NT2/D1 (cell line): Measurements from ENCODE around the gene IP6K1.
A peak's percentile ranks its signal among the peaks of the same experiment; 100 is the strongest.

Experiments
- DNase-seq: peaks from one replicate; pipeline ENCODE4 v3.0.0-alpha.2; 2011; ENCODE audit warnings: low read depth, low spot score
- H3K27me3 ChIP-seq: 2 replicates; pipeline ENCODE4 v1.6.0; 2011; ENCODE audit warnings: mild to moderate bottlenecking; ENCODE audit not compliant: insufficient read length, insufficient read depth
- H3K36me3 ChIP-seq: 2 replicates; pipeline ENCODE4 v1.6.1; 2011; ENCODE audit warnings: mild to moderate bottlenecking, low read length, mixed read lengths; ENCODE audit not compliant: insufficient read depth, insufficient read length
- H3K4me1 ChIP-seq: 2 replicates; pipeline ENCODE4 v1.5.1; 2011; ENCODE audit not compliant: insufficient read depth, insufficient read length
- H3K4me3 ChIP-seq: 2 replicates; pipeline ENCODE4 v1.5.1; 2011; ENCODE audit warnings: low read depth; ENCODE audit not compliant: insufficient read length
- H3K9ac ChIP-seq: 2 replicates; pipeline ENCODE4 v1.6.0; 2011; ENCODE audit warnings: low read depth; ENCODE audit not compliant: insufficient read length
- H3K9me3 ChIP-seq: 2 replicates; pipeline ENCODE4 v1.5.1; 2011; ENCODE audit warnings: mild to moderate bottlenecking, low read length; ENCODE audit not compliant: insufficient read depth
- SUZ12 ChIP-seq: IDR thresholded peaks from 2 replicates; pipeline ENCODE4 v1.6.1; 2011; ENCODE audit not compliant: insufficient read length, insufficient read depth; ENCODE audit errors: extremely low read depth
- YY1 ChIP-seq: IDR thresholded peaks from 2 replicates; pipeline ENCODE4 v1.6.1; 2011; ENCODE audit not compliant: insufficient read length, insufficient read depth
- ZNF274 ChIP-seq: IDR thresholded peaks from 2 replicates; pipeline ENCODE4 v1.6.1; 2011; ENCODE audit warnings: mild to moderate bottlenecking, low read depth, low read length

Gene IP6K1

GRCh38 chr3:49683162-49683561, 103.2 kb downstream of the IP6K1 start:
- Histone ChIP-seq H3K36me3 (peaks cover 68% of the 10 kb centered on the region), H3K4me1 (peaks cover 3% of the 10 kb centered on the region), H3K9ac (no peak overlapping the region), H3K4me3 (no peak overlapping the region), H3K9me3 (no peaks in the 10 kb centered on the region), H3K27me3 (no peaks in the 10 kb centered on the region)
- DNase-seq, result no peak
- TF ChIP-seq ZNF274, result no peak
- no peak for TF ChIP-seq YY1
- TF ChIP-seq SUZ12, result no peak

DNA sequence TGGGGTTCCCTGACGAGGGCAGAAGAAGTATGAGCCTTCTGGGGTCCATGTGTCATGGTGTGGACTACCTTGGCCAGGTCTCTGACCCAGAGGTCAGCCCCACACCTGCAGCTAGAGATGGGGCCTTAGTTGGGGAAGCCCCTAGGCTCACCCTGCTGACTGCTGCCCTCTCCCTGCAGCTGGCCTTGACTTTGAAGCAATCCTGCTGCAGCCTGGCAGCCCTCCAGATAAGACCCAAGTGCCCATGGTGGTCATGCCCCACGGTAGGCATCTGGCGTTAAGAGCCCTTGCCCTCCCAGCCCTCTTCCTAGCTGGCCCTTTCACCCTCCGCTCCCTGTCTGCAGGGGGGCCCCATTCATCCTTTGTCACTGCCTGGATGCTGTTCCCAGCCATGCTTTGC, 104.8 kb downstream of the IP6K1 start:
- no peak overlapping the region for H3K9ac ChIP-seq
- peaks cover 84% of the 10 kb centered on the region for H3K36me3 ChIP-seq
- DNase-seq, result no peak
- no peaks in the 10 kb centered on the region for H3K27me3 ChIP-seq
- TF ChIP-seq ZNF274 (no peak), SUZ12 (no peak), YY1 (no peak)
- H3K4me1 ChIP-seq, result peaks cover 3% of the 10 kb centered on the region
- H3K9me3 ChIP-seq, result no peaks in the 10 kb centered on the region
- no peak overlapping the region for H3K4me3 ChIP-seq

DNA sequence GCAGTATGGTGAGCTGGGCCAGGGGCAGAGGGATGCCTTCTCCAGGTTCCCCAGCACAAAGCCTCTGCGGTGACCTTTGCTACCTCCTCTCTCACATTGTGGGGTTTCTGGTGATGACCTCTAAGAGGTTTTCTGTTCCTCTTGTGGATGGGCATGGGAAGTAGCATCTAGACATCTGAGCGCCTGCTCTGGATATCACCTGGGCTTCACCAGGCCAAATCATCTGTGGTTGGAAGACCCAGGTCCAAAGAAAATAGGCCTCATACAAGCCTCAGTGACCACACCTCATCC, 105.2 kb downstream of the IP6K1 start:
- Histone ChIP-seq H3K9ac (no peak overlapping the region), H3K4me3 (no peak overlapping the region), H3K27me3 (no peaks in the 10 kb centered on the region), H3K36me3 (peaks cover 87% of the 10 kb centered on the region), H3K9me3 (no peaks in the 10 kb centered on the region), H3K4me1 (peaks cover 3% of the 10 kb centered on the region)
- TF ChIP-seq ZNF274, result no peak
- no peak for TF ChIP-seq SUZ12
- TF ChIP-seq YY1, result no peak
- DNase-seq, result no peak

DNA sequence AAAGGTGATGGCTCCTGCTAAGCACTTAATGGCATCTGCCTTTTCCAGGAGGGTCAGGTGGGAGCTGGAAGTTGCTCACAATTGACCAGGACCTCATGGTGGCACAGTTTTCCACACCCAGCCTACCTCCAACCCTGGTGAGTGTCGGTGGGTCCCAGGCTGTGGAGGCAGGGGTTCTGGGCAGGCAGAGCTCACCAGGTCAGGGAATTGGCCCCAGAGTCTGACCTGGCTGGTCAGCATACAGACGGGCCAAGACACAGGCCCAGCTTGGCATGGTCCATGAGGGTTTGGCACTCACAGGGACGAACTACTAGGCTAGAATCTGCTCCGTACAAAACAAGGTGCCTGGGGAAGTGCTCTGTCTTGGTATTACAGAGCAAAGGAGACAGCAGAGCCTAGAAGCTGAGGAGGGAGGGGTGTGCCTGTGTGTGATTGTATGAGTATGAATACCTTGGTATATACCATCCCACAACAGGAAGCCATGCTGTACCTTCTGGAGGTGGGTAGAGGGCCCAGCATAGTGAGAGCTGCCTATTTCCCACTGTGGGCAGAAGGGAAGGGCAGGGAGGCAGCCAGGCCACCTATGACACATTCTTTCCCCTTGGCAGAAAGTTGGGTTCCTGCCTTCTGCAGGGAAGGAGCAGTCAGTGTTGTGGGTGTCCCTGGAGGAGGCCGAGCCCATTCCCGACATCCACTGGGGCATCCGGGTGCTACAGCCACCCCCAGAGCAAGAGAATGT, 105.7 kb downstream of the IP6K1 start:
- DNase-seq, result no peak
- no peaks in the 10 kb centered on the region for H3K27me3 ChIP-seq
- no peak overlapping the region for H3K9ac ChIP-seq
- H3K4me1 ChIP-seq, result peaks cover 3% of the 10 kb centered on the region
- H3K4me3 ChIP-seq, result no peak overlapping the region
- H3K36me3 ChIP-seq, result peaks cover 93% of the 10 kb centered on the region
- TF ChIP-seq YY1 (no peak), ZNF274 (no peak), SUZ12 (no peak)
- H3K9me3 ChIP-seq, result no peaks in the 10 kb centered on the region

DNA sequence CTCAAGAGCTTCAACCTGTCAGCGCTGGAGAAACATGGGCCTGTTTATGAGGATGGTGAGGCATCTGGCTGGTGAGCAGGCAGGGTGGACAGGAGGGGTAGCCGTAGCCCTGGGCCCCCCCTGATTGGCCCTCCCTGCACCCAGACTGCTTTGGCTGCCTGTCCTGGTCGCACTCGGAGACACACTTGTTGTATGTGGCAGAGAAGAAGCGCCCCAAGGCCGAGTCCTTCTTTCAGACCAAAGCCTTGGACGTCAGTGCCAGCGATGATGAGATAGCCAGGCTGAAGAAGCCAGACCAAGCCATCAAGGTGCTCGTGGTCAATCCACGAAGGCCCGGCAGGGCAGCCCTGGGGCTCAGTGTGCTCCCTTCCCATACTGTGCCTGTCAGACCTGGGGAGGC, 110.4 kb downstream of the IP6K1 start:
- peaks cover 61% of the 10 kb centered on the region for H3K36me3 ChIP-seq
- no peaks in the 10 kb centered on the region for H3K9me3 ChIP-seq
- H3K27me3 ChIP-seq, result no peaks in the 10 kb centered on the region
- no peak overlapping the region for H3K4me3 ChIP-seq
- no peak overlapping the region for H3K9ac ChIP-seq
- H3K4me1 ChIP-seq, result peaks cover 9% of the 10 kb centered on the region
- no peak for DNase-seq
- no peak for TF ChIP-seq YY1
- no peak for TF ChIP-seq SUZ12
- TF ChIP-seq ZNF274, result no peak

DNA sequence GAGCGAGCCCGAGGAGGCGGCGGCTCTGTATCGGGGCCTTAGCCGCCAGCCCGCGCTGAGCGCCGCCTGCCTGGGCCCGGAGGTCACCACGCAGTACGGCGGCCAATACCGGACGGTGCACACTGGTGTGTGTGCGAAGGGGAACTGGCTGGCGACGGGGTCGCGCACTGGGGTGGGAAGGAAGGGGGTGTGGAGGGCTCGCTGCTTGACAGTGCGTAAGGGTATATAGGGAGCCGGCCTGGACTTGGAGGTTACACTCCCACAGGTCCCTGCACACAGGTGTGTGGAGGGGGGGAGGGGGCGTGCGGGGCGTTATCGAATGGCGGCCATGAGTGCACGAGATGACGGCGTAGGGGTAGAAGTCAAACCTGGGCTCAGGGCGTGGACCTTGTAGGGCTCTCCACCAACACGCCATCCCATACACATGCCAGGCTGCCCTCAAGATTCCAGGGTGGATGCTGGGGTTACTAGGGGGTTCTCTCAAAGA, 111.8 kb downstream of the IP6K1 start:
- Histone ChIP-seq H3K9ac (peak overlapping the region; percentile 99), H3K36me3 (peaks cover 52% of the 10 kb centered on the region), H3K4me3 (peak overlapping the region; percentile 95), H3K4me1 (peaks cover 11% of the 10 kb centered on the region), H3K9me3 (no peaks in the 10 kb centered on the region), H3K27me3 (no peaks in the 10 kb centered on the region)
- DNase-seq, result no peak
- no peak for TF ChIP-seq SUZ12
- TF ChIP-seq YY1, result no peak
- no peak for TF ChIP-seq ZNF274
